ENCODE data around the gene GNB4. TPM values are rescaled to one million over a fixed set of nuclear protein-coding genes. Genes with fewer than 3 reads are reported as not detected.

The GNB4 gene
- total and polyA plus RNA-seq, 2 donors (not counting 3 experiments of a cell fraction or from before 2014, with no cell fraction given) = 30.3 to 62.6 TPM

- POLR2A ChIA-PET = no interaction called here
- intact Hi-C loops (cut with micrococcal nuclease) (no loop called here), dilution Hi-C loops (cut with MboI; ENCODE audit: extremely low pct_ligation_motif_present, low sequenced_read_pairs) (no loop called here)
- no peak overlapping the region for H3K4me3 ChIP-seq (replicated peaks in 1 of 3; ENCODE audit: insufficient read depth in 1 of 3, low read depth in 1 of 3, low read length in 3 of 3)
- H3K9me3 ChIP-seq (replicated peaks; ENCODE audit: control insufficient read depth, insufficient read depth, low read length) = peaks cover 2% of the 10 kb centered on the region
- H4K20me1 ChIP-seq (replicated peaks; ENCODE audit: control insufficient read depth, extremely low read depth, insufficient read depth, low read length) = no peaks in the 10 kb centered on the region
- no peak overlapping the region for H3K9ac ChIP-seq (replicated peaks; ENCODE audit: extremely low read depth, insufficient read depth, low read length)
- H3K79me2 ChIP-seq (ENCODE audit: control insufficient read depth, insufficient read depth, low read length) = no peaks in the 10 kb centered on the region
- DNase-seq (ENCODE audit: low read depth, low spot score) (no peak), FAIRE-seq (no peak)
- no peak overlapping the region for H3K4me2 ChIP-seq (ENCODE audit: insufficient read depth, low read length)
- CTCF ChIA-PET = no interaction called here
- H2AFZ ChIP-seq (ENCODE audit: low read depth, low read length) = no peak overlapping the region
- H3K9me1 ChIP-seq (replicated peaks; ENCODE audit: control insufficient read depth, extremely low read depth, insufficient read depth, low read length) = no peaks in the 10 kb centered on the region
- H3K4me1 ChIP-seq (ENCODE audit: control insufficient read depth, extremely low read depth, insufficient read depth, low read length) = no peaks in the 10 kb centered on the region
- no TSS peak for BruUV-seq (replicated peaks)
- no peak overlapping the region for H3K27ac ChIP-seq (ENCODE audit: insufficient read depth, low read depth, low read length)
- no peaks in the 10 kb centered on the region for H3K36me3 ChIP-seq (ENCODE audit: control insufficient read depth in 2 of 2, extremely low read depth in 1 of 2, insufficient read depth in 2 of 2, low read length in 2 of 2)
- H3K27me3 ChIP-seq (ENCODE audit: control insufficient read depth in 2 of 2, insufficient read depth in 2 of 2, low read length in 2 of 2) = peaks cover 0 to 2% of the 10 kb centered on the region in 2 experiments
- TF ChIP-seq, protein P1, sequence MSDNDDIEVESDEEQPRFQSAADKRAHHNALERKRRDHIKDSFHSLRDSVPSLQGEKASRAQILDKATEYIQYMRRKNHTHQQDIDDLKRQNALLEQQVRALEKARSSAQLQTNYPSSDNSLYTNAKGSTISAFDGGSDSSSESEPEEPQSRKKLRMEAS (IDR thresholded peaks at IDR 0.05; ENCODE audit: insufficient read depth, insufficient read length) = no peak
- TF ChIP-seq GATA2 (IDR thresholded peaks at IDR 0.05; ENCODE audit: insufficient read depth, insufficient read length, low read depth, low read length) (no peak), FOS (IDR thresholded peaks at IDR 0.05; ENCODE audit: borderline replicate concordance, insufficient read depth, low read length) (no peak), MYC (IDR thresholded peaks at IDR 0.05; ENCODE audit: low read depth, low read length) (no peak), JUN (IDR thresholded peaks at IDR 0.05; ENCODE audit: borderline replicate concordance, insufficient read depth, insufficient read length, low read depth) (no peak), CTCF (IDR thresholded peaks at IDR 0.05; ENCODE audit: extremely low read depth in 1 of 2, insufficient read depth in 1 of 2, low read depth in 1 of 2, low read length in 2 of 2) (no peak), EZH2 (IDR thresholded peaks at IDR 0.05; ENCODE audit: borderline replicate concordance, low read depth, low read length, severe bottlenecking) (no peak), POLR2A (IDR thresholded peaks at IDR 0.05; ENCODE audit: low read depth, low read length) (no peak), POLR2AphosphoS5 (IDR thresholded peaks at IDR 0.05; ENCODE audit: insufficient read depth, low read depth, low read length) (no peak)
Measured at GRCh38 chr3:179495483-179495882, 44.2 kb upstream of the GNB4 start.

Measured in endothelial cell of umbilical vein (primary cell).